ENCODE measurements around the gene CRTC2. TPM values are rescaled to one million over a fixed set of nuclear protein-coding genes. Genes with fewer than 3 reads are reported as not detected.

The CRTC2 gene
- total RNA-seq, 4 donors from 2014 or later: 17.7 to 95.5 (median 18.0) TPM

DNA sequence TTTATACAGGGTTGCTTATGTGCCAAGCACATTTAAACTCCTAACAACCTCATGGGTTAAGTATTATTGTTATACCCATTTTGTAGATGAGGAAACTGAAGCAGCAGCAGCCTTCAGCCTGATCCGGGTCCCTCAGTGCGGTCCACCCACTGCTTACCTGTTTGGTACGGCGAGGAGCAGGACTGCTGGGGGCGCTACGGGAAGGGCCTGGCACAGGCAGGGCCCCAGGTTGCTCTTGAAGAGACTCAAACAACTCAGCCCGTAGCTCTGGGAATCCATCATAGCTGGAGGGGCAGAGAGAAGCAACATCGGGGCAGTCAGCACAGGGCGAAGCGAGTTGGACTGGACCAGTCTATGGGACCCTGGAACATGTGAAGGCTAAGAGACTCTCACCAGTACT, 21.1 kb downstream of the CRTC2 start:
- TF ChIP-seq, protein P1, sequence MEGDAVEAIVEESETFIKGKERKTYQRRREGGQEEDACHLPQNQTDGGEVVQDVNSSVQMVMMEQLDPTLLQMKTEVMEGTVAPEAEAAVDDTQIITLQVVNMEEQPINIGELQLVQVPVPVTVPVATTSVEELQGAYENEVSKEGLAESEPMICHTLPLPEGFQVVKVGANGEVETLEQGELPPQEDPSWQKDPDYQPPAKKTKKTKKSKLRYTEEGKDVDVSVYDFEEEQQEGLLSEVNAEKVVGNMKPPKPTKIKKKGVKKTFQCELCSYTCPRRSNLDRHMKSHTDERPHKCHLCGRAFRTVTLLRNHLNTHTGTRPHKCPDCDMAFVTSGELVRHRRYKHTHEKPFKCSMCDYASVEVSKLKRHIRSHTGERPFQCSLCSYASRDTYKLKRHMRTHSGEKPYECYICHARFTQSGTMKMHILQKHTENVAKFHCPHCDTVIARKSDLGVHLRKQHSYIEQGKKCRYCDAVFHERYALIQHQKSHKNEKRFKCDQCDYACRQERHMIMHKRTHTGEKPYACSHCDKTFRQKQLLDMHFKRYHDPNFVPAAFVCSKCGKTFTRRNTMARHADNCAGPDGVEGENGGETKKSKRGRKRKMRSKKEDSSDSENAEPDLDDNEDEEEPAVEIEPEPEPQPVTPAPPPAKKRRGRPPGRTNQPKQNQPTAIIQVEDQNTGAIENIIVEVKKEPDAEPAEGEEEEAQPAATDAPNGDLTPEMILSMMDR (IDR thresholded peaks at IDR 0.05; ENCODE audit: low read depth): no peak

DNA sequence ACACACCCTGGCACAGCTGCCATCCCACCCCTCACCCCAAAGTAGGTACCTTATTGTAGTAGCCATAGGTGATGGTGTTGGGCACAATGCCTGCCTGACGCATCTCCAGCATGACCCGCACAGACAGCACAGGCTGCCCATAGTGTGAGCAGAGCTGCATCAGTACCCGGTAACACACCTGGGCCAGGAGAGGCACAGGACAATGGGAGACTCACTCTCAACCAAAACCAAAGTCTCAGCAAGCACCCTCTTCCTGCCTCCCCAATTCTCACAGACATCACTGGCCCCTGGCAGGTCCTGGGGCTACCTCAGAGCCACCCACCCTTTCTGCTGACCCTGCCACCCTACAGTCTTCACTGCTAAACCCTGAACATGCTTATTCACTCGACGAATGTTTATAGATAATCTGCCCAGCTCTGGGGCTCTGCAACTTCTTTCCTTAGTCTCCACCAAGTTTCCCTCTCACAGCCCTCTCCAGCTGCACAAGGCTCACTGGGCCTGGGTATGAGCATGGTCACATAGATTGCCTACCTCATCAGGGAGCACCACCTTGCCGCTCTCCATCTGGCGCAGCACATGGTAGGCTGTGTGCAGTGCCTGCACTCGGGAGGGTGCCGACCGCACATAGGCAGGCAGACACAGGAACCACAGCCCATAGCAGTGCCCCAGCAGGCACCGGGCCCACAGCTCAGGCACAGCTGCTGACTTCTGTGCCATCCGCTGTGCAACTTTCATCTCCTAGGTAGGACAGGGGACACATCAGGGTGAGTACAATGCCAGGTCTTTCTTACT, 22.2 kb downstream of the CRTC2 start:
- TF ChIP-seq, protein P1 (IDR thresholded peaks at IDR 0.05; ENCODE audit: low read depth): no peak

DNA sequence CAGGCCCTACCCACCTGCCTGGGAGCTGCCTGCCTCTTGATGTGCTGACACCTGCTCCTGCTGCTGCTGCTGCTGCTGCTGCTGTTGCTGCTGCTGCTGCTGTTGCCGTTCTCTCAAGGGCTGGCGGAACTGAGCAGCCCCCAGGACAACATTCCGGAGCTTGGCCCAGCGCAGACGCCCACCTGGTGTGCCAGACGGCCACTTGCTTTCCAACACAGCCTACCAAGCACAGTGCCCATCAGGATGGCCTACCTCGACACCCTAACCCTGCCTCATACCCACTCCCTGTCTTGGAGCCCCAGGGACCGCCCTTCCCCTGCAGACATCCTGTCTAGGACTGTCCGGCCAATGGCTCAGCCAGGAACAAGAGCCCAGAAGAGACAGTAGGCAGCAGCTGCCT, 23.7 kb downstream of the CRTC2 start:
- TF ChIP-seq, protein P1 (IDR thresholded peaks at IDR 0.05; ENCODE audit: low read depth): no peak

DNA sequence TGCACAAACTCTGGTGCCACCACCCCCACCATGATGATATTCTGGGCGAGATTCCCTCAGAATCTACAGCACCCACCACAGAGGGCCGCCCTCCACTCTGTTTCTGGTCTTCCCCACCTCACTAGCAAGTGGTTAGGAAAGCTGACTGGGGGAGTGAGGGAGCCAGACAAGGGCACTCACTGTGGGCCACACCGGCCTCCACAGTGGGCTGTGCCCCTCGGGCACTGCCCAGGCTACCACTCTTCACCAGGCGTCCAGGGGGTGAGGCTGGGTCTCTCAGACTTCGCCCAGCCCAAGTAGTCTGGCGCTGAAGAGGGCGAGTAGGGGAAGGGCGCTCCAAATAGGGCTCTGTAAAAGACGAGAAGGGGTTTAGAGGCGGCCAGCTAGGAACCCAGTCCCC, 24.5 kb downstream of the CRTC2 start:
- TF ChIP-seq, protein P1 (IDR thresholded peaks at IDR 0.05; ENCODE audit: low read depth): no peak

DNA sequence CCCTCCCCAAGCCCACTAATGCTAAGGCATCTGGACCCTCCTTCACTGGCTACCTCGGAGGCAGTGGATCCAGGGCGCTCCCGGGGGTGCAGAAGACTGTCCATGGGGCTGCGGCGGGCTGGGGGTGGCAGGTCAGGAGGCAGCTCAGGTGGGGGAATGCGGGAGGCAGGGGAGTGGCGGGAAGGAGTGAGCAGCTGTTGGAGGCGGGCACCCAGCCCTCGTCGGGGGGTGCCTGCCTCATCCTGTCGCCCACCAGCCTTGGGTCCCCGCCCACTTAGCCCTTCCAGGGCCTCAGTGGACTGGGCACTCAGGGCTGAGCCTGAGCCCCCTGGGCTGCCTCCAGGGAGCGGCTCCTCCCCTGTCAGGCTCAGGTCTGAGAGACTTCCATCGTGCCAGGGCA, 25.0 kb downstream of the CRTC2 start:
- TF ChIP-seq, protein P1 (IDR thresholded peaks at IDR 0.05; ENCODE audit: low read depth): no peak

DNA sequence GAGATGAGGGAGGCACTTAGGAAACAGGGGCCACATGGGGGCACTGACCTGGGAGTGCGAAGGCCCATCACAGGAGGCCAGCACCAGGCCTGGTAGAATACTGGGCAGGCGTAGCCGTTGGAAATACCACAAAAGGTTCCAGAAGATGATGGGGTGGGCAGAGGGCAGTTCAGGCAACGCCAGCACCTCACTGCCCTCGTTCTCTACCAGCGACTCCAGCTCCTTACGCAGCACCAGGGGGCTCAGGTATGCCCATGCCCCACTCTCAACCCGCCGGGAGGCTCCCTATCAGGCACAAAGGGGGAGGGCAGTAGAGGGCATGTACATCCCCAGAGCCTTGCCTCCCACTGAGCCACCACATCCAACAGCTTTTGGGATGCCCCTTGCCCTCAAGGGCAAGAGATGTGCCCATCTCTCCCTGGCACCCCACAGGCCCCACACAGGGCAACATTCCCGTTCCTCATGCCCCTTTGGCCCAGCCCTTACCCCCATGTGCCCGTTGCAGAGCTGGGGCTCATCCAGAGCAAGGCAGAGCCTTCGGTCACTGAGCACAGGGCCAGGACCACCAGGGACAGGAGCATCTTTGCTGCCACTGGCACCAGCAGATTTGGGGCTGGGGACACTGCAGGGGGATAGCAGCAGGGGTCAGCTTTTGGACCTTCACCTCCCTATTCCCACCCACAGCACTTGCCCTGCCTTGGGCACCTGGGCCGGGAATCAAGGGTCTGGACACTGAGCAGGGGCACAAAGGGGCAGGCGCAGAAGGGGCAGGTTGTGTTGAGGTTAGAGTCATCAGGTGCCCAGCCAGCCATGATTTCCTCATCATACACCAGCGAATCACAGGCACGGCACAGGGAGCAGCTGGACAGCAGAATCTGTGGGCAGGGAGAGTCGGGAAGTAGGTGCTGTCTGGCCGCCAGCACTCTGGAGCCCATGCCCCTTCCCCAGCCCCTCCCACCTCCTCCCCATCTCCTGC, 26.0 kb downstream of the CRTC2 start:
- TF ChIP-seq, protein P1 (IDR thresholded peaks at IDR 0.05; ENCODE audit: low read depth): no peak

Measured in subcutaneous adipose tissue (tissue), 4 donors.